Lung microvascular endothelial cell (primary cell): ENCODE measurements around the gene SGPL1. TPM values are rescaled to one million over a fixed set of nuclear protein-coding genes. Genes with fewer than 3 reads are reported as not detected.
A peak's percentile ranks its signal among the peaks of the same experiment; 100 is the strongest.
"Not testable (repeated sequence)": the region's sequence is repeated elsewhere in the genome, so short reads cannot be mapped to it uniquely, and the experiment has no call there.

Experiments
- DNase-seq, 2 donors: peaks; one replicate each; pipeline versions ENCODE4 v3.0.0 to v3.0.0-alpha.2; 2010; ENCODE audit warnings: low read depth in 2 of 2
- total RNA-seq: library from RNA; depleted of rRNA; stranded (reverse); fragments of >200 nt; gene quantifications from 2 replicates; pipeline ENCODE4 v1.2.1, GENCODE V29; 2014

SGPL1 gene
- total RNA-seq, 1 donor from 2014 or later = 16.5 TPM

- DNase-seq = no peak
Observed at GRCh38 chr10:70906031-70906783, 90.5 kb downstream of the SGPL1 start.

- DNase-seq = no peak
Observed at GRCh38 chr10:70906953-70907636, 91.3 kb downstream of the SGPL1 start.

GRCh38 chr10:70907637-70908405 lies 92.1 kb downstream of the SGPL1 start:
- DNase-seq = no peak

GRCh38 chr10:70908406-70909296 lies 92.9 kb downstream of the SGPL1 start:
- no peak for DNase-seq

- DNase-seq = no peak
Observed at GRCh38 chr10:70909326-70909935, 93.7 kb downstream of the SGPL1 start.

GRCh38 chr10:70910486-70911341 lies 95.0 kb downstream of the SGPL1 start:
- no peak for DNase-seq

- DNase-seq = no peak
Observed at GRCh38 chr10:70911386-70911785, 95.6 kb downstream of the SGPL1 start.

- no peak for DNase-seq
Observed at GRCh38 chr10:70912556-70912955, 96.8 kb downstream of the SGPL1 start.

- DNase-seq = peak in 1 of 2 donors; percentile 49
Observed at GRCh38 chr10:70913191-70913892, 97.6 kb downstream of the SGPL1 start.

- no peak for DNase-seq
Observed at GRCh38 chr10:70913893-70914240, 98.1 kb downstream of the SGPL1 start.

GRCh38 chr10:70914316-70914864 lies 98.6 kb downstream of the SGPL1 start:
- no peak for DNase-seq

GRCh38 chr10:70915206-70915605 lies 99.5 kb downstream of the SGPL1 start:
- no peak for DNase-seq

- no peak for DNase-seq
Observed at GRCh38 chr10:70915806-70916205, 100.1 kb downstream of the SGPL1 start.

GRCh38 chr10:70916241-70916640 lies 100.5 kb downstream of the SGPL1 start:
- DNase-seq = no peak

GRCh38 chr10:70917226-70917625 lies 101.5 kb downstream of the SGPL1 start:
- no peak for DNase-seq

- no peak for DNase-seq
Observed at GRCh38 chr10:70917635-70918034, 101.9 kb downstream of the SGPL1 start.

- no peak for DNase-seq
Observed at GRCh38 chr10:70918851-70919530, 103.2 kb downstream of the SGPL1 start.

- not testable (repeated sequence) for DNase-seq
Observed at GRCh38 chr10:70919906-70920305, 104.2 kb downstream of the SGPL1 start.
